ENCODE results near the gene GALNT12.
A peak's percentile ranks its signal among the peaks of the same experiment; 100 is the strongest.

GALNT12 gene

DNA sequence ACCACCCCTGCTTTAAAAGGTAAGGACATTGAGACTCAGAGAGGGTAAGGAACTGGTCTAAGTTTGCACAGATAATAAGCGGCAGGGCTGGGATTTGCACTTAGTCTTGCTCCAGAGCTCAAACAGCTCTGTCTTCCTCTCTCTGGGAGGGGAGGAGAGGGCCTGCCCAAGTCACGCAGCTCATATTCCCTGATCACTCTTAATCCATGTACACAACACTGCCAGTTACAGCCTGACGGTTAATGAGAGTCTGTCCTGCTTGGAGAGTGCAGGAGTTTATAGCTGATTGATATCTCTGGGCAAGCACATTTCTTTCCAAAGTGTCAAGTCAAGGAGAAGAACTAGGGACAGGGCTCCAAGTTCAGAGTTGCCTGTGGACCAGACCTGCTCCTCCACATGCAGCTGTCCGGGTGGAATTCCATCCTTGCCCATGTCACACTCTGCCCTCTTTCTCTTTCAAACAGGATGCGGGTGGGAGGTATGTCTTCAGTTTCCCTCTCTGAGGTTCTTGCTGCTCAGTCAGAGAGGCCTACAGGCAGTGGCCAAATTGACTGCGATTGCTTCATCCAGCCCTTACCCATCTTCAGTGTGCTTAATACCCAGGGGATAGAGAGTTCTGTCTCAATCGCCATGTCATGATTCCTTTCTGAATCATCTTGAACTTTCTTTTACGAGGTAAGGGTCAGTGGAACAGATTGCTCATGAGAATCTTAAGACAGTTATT is 54.5 kb downstream of the GALNT12 start:
- CTCF ChIA-PET: interaction anchor here (0.7 to 7.3 kb wide), 24 partner anchors 9 to 296 kb away, joined by 3 to 196 read pairs (median 4); no protein-coding TSS in a partner anchor
- TF ChIP-seq, protein P1, sequence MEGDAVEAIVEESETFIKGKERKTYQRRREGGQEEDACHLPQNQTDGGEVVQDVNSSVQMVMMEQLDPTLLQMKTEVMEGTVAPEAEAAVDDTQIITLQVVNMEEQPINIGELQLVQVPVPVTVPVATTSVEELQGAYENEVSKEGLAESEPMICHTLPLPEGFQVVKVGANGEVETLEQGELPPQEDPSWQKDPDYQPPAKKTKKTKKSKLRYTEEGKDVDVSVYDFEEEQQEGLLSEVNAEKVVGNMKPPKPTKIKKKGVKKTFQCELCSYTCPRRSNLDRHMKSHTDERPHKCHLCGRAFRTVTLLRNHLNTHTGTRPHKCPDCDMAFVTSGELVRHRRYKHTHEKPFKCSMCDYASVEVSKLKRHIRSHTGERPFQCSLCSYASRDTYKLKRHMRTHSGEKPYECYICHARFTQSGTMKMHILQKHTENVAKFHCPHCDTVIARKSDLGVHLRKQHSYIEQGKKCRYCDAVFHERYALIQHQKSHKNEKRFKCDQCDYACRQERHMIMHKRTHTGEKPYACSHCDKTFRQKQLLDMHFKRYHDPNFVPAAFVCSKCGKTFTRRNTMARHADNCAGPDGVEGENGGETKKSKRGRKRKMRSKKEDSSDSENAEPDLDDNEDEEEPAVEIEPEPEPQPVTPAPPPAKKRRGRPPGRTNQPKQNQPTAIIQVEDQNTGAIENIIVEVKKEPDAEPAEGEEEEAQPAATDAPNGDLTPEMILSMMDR (IDR thresholded peaks at IDR 0.05; ENCODE audit: insufficient read depth, low read length, missing control alignments): no peak
- POLR2A ChIA-PET: interaction anchor here (0.7 to 1.1 kb wide), 4 partner anchors 45 to 128 kb away, joined by 3 to 4 read pairs (median 4); no protein-coding TSS in a partner anchor
- H3K4me3 ChIP-seq (ENCODE audit: low read depth, low read length): no peak overlapping the region
- peak; percentile 62 for DNase-seq (ENCODE audit: low read depth, low spot score)

DNA sequence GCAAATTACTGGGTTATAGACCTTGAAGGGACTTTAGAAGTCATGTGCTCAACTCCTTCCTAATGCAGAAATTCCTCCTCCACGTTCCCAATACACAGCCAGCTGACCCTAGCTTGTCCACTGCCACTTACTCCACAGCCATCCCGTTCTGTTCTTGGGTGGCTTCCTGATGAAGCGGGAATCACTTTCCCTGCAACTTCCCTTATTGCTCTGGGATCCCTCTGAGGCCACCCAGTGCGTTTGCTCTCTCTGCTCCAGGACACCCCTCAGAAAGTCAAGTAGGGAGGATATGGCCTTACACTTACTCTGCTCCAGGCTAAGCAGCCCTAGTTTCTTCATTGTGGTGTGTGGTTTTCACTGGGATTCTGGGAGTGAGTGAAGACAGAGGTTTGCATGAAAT is 55.5 kb downstream of the GALNT12 start:
- no peak overlapping the region for H3K4me3 ChIP-seq (ENCODE audit: low read depth, low read length)
- CTCF ChIA-PET: interaction anchor here (7.3 kb wide), 1 partner anchor 135 kb away, joined by 196 read pairs; no protein-coding TSS in a partner anchor
- POLR2A ChIA-PET: no interaction called here
- no peak for DNase-seq (ENCODE audit: low read depth, low spot score)
- TF ChIP-seq, protein P1 (IDR thresholded peaks at IDR 0.05; ENCODE audit: insufficient read depth, low read length, missing control alignments): no peak

GRCh38 chr9:98864281-98865174 is 57.1 kb downstream of the GALNT12 start:
- H3K4me3 ChIP-seq (ENCODE audit: low read depth, low read length): no peak overlapping the region
- ChIA-PET POLR2A (no interaction called here), CTCF (interaction anchor here (0.7 to 2.2 kb wide), 9 partner anchors 15 to 275 kb away, joined by 3 to 11 read pairs (median 4); no protein-coding TSS in a partner anchor)
- peak; percentile 9 for DNase-seq (ENCODE audit: low read depth, low spot score)
- TF ChIP-seq, protein P1 (IDR thresholded peaks at IDR 0.05; ENCODE audit: insufficient read depth, low read length, missing control alignments): no peak

DNA sequence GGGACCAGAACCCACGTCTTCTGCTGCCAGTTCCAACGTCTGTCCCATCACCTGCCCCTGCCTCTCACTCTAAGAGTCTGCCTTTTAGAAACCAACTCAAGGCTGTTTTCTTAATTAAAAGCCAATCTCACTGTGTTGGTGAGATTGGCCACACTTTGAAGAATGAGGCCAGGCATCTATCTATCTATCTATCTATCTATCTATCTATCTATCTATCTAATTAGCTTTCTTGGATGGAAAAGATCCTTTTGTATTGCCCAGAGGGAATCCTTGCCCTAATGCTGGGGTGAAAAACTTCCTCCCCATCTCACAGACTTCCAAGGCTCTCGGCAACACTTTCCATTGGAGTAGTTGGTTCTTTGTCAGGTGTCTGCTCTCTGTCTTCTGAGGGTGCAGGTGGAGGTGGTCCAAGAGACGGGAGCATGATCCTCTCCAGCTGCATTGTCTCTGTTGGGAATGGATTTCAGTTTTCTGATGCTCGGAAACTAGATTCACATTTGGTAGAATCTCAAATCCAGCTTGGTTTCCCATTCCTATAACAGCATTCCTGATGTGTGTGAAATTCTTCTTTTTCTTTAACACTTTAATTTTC is 57.9 kb downstream of the GALNT12 start:
- CTCF ChIA-PET: interaction anchor here (0.7 to 2.5 kb wide), 8 partner anchors 16 to 274 kb away, joined by 3 to 10 read pairs (median 4); no protein-coding TSS in a partner anchor
- no peak for DNase-seq (ENCODE audit: low read depth, low spot score)
- POLR2A ChIA-PET: no interaction called here
- TF ChIP-seq, protein P1 (IDR thresholded peaks at IDR 0.05; ENCODE audit: insufficient read depth, low read length, missing control alignments): no peak
- no peak overlapping the region for H3K4me3 ChIP-seq (ENCODE audit: low read depth, low read length)

- POLR2A ChIA-PET: no interaction called here
- TF ChIP-seq, protein P1 (IDR thresholded peaks at IDR 0.05; ENCODE audit: insufficient read depth, low read length, missing control alignments): no peak
- CTCF ChIA-PET: interaction anchor here (1.0 to 2.5 kb wide), 9 partner anchors 16 to 274 kb away, joined by 3 to 7 read pairs (median 3); no protein-coding TSS in a partner anchor
Measured at GRCh38 chr9:98866435-98867102, 59.1 kb downstream of the GALNT12 start.

More at GRCh38 chr9:98866435-98867102, 59.1 kb downstream of the GALNT12 start:
- no peak overlapping the region for H3K4me3 ChIP-seq (ENCODE audit: low read depth, low read length)
- no peak for DNase-seq (ENCODE audit: low read depth, low spot score)

Measured in AG04449 (cell line).